Measurements from ENCODE around the gene RFESD.
"Not testable (repeated sequence)": the region's sequence is repeated elsewhere in the genome, so short reads cannot be mapped to it uniquely, and the experiment has no call there.

RFESD gene

GRCh38 chr5:95664204-95664786 is 17.7 kb downstream of the RFESD start:
- peak; percentile 7 for DNase-seq (ENCODE audit: low read depth)

DNA sequence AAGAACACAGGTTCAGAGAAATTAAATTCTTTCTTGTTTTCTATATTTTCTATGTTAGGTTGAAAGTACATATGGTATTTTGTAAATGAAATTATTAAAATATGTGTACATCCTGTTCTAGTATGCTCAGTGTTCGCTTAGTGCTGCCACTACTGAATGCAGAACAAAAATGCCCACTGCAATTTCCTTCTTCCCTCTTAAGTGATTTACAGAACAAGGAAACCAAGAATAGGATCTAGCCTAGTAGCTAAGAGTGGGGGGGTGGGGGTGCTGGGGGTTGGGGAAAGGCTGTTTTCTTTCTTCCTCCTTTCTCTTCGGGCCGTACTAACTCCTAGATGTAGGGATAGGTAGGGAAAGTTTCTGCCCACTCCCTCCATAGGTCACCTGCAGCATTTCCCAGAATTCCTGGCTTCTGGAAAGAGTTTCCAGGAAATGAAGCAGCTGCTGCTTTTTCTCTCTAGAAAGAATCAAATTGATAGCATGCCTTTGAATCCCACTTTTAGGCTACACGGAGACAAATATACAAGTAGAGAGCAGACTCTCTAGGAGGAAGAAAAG is 20.6 kb downstream of the RFESD start:
- DNase-seq (ENCODE audit: low read depth): no peak

DNA sequence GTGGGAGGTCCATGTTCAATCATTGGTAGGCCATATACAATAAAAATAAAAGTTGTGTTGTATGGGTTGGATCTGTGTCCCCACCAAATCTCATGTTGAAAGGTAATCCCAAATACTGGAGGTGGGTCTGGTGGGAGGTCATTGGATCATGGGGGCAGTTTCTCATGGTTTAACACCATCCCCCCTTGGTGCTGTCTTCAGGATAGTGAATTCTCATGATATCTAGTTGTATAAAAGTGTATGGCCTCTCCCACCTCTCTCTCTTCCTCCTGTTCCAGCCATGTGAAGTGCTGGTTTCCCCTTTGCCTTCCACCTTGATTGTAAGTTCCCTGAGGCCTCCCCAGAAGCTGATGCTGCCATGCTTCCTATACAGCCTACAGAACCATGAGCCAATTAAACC is 21.1 kb downstream of the RFESD start:
- no peak for DNase-seq (ENCODE audit: low read depth)

DNA sequence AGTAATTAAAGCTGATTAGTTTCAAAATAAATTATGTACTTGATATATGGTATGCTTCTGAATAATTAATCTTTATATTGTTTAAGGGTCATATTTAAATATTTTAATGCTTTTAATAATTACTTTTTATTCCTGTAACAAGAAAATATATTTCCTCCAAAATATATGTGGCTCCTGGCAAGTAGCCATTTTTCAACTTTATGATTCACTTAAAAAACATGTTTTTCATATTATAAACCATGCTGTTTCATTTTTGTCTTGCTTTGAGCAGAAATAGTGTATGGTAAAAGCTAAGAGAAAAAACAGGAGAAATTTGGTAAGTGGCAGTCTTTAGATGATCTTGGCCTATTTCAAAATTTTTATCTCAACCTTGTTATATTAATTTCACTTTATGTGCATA is 21.6 kb downstream of the RFESD start:
- DNase-seq (ENCODE audit: low read depth): no peak

GRCh38 chr5:95668728-95669127 is 22.2 kb downstream of the RFESD start:
- DNase-seq (ENCODE audit: low read depth): no peak

DNA sequence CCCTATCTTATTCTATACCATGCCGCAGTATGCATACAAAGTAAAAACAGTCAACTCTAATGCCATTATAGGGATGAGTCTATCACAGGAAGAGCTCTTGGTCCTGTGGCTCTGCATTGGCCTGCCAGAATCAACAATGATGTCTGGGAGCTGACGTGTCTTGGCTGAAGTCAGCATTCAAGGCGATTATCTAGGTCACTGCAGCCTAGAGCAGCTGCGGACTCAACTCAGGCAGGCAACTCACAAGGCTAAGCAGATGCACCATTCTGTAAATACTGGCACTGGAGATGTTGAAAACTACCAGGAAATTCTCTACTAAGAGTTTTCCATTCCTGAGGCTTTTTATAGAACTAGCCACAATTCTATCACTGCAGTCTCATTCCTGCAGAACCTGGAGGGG is 23.0 kb downstream of the RFESD start:
- DNase-seq (ENCODE audit: low read depth): no peak

DNA sequence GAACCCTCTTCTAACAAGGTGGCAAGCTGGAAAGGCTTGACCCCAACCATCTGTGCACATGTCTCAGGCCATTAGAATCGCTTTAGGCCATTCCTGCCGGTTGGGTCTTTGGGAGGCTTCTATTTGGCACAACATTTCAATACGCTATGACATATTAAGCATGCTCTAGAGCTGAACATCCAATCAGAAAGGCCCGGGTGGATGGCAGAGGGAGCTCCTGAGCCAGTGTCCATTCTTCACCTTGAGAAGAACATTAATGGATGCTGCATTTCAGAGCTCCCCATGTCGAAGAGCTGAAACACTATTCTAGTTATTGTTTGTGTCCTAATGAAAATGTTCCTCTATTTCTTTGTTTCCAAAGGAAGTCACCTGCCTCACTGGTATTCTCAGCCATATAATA is 23.4 kb downstream of the RFESD start:
- DNase-seq (ENCODE audit: low read depth): no peak

GRCh38 chr5:95670568-95670967 is 24.0 kb downstream of the RFESD start:
- DNase-seq (ENCODE audit: low read depth): no peak

DNA sequence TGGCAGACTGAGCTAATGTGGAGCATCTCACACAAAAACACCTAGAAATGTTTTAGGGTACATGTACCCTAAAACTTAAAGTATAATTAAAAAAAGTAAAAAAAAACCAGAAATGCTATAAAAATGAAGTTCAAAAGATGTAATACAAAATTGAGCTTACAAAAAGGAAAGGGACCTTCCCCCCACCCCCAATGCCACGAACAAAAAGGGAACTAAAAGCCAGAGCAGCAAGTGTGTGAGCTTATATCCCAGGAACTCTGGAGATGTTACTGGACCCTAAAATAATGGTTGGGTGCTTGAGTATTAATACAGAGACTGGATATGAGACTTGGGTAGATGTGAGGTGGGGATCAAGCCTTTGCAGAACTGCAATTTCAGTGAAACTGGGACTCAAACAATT is 25.2 kb downstream of the RFESD start:
- no peak for DNase-seq (ENCODE audit: low read depth)

GRCh38 chr5:95672641-95673040 is 26.1 kb downstream of the RFESD start:
- no peak for DNase-seq (ENCODE audit: low read depth)

DNA sequence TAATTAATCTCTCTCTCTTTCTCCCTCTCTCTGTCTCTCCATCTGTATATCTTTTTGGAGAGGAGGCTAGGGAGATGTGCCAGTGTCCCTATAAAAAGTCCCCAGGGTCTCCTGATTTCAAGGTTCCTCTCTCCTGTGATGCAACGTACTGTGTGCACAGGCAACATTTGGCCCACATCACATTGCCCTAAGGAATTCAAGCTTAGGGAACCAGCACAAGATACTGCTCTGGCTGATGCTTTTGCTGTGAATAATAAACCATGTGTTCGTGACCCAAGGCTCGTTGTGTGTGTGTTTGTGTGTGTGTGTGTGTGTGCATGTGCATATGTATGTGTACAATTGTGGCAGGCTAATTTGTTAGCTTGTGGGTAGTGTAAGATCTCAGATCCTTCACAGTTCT is 26.5 kb downstream of the RFESD start:
- DNase-seq (ENCODE audit: low read depth): no peak

GRCh38 chr5:95682891-95683290 is 36.3 kb downstream of the RFESD start, which contains the start of gene SPATA9:
SPATA9 (minus strand) TSS chr5:95682991; CDS start chr5:95682854, 137 bp downstream.
- DNase-seq (ENCODE audit: low read depth): no peak

- DNase-seq (ENCODE audit: low read depth): no peak
These were observed 37.8 kb downstream of the RFESD start for GRCh38 chr5:95684361-95684760.

GRCh38 chr5:95686651-95687050 is 40.1 kb downstream of the RFESD start:
- DNase-seq (ENCODE audit: low read depth): no peak

DNA sequence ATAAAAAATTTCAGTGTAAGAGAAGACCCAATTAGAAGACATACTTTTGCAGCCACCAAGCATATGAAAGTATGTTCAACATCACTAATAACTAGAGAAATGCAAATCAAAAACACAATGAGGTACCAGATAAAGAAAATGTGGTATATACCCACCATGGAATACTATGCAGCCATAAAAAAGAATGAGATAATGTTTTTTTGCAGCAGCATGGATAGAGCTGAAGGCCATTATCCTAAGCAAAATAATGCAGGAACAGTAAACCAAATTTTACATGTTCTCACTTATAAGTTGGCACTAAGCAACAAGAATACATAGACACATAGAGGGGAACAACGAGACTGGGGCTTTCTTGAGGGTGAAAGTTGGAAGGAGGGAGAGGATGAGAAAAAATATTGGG is 43.1 kb downstream of the RFESD start:
- DNase-seq (ENCODE audit: low read depth): no peak

DNA sequence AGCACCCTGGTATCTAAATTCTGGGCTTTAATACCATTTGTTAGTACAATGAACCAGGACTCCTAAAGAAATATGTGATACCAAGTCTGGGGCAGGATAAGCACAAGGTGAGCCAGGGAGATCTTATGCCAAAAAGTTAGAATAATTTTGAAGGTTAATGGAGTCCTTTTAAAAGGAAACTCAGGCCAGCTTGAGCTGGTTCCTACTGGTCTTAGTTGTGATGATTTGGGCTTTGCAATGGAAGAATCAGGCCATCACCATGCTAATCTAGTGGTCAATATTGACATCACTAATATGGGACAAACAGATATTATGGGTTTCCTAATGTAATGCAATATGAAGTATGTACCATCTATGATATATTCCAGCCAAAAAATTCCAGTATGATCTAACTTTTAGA is 43.8 kb downstream of the RFESD start:
- no peak for DNase-seq (ENCODE audit: low read depth)

DNA sequence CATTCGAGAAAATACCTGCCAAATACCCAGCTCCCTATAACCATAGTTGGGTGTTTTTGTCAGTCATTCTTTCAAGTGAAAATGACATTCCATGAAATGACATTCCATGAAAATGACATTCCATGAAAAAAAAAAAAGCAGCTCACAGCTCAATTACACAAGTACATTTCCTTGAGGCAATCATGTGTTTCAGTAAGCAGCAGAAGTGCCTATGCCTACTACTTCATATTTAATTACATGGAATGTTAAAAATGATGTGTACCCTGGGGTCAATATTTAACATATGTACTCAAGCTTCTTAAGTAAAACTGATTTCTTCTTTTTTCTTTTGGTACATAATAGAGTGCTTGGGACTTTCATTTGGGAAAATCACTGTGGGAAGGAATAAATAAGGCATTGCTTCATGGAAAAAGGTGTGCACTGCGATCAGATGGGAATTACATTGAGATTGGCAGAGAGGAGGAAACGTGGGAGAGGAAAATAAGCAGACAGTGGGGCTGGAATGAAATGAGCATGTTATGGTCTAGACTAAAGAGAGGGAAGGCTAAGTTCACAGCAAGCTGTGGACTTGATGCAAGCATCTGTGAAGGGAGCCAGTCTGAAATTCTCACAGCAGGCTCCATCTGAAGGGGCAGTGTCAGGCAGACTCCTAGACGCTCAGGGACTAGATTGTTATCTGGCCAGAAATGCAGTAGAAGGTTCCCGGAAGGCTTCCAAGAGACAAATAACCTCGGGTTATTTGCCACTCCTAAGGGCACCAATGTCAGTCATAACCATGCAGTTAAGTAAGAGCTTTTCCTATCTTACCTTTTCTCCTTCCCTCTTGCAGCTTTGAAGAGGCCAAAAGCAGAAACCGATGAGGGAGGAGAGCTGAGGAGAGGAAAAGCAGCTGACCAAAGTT is 51.5 kb downstream of the RFESD start:
- DNase-seq (ENCODE audit: low read depth): no peak

GRCh38 chr5:95699337-95699736 is 52.8 kb downstream of the RFESD start:
- no peak for DNase-seq (ENCODE audit: low read depth)

DNA sequence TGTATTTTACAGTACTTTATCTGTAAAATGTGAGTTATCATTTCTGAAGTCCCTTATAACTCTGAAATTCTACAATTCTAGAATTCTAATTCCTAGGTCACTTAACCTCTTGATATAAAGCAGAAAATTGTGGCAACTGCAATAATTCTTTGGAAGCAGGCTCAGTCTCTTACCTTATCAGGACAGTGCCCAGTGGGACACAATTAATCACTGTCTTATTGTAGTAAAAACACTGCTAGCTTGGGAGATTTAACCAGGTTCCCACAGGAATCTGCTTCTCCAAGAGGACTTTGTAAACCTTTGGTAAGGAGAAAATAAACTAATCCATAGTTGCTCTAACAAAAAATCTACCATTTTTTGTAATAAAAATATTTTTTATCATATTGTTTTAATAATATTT is 54.5 kb downstream of the RFESD start:
- no peak for DNase-seq (ENCODE audit: low read depth)

GRCh38 chr5:95704150-95704549 is 57.6 kb downstream of the RFESD start:
- DNase-seq (ENCODE audit: low read depth): no peak

GRCh38 chr5:95706196-95706595 is 59.6 kb downstream of the RFESD start:
- not testable (repeated sequence) for DNase-seq (ENCODE audit: low read depth)

GRCh38 chr5:95707055-95707454 is 60.5 kb downstream of the RFESD start:
- DNase-seq (ENCODE audit: low read depth): no peak
